Left ventricle myocardium inferior (tissue), 1 donor: ENCODE data around the gene SLC25A33. TPM values are rescaled to one million over a fixed set of nuclear protein-coding genes. Genes with fewer than 3 reads are reported as not detected.

Experiments
- DNase-seq: peaks from one replicate; pipeline ENCODE4 v3.0.0-alpha.2; 2020
- H3K27ac ChIP-seq: fragments of 200-600 bp; replicated peaks from 2 replicates; pipeline ENCODE4 v1.8.0; 2021
- H3K27me3 ChIP-seq: fragments of 200-600 bp; 2 replicates; pipeline ENCODE4 v1.8.0; 2021; ENCODE audit warnings: low read depth
- H3K36me3 ChIP-seq: fragments of 200-600 bp; 2 replicates; pipeline ENCODE4 v1.8.0; 2021
- H3K4me1 ChIP-seq: fragments of 200-600 bp; 2 replicates; pipeline ENCODE4 v1.8.0; 2021
- H3K4me3 ChIP-seq: fragments of 200-600 bp; 2 replicates; pipeline ENCODE4 v1.8.0; 2021; ENCODE audit warnings: mild to moderate bottlenecking, moderate library complexity
- H3K9me3 ChIP-seq: fragments of 200-600 bp; replicated peaks from 2 replicates; pipeline ENCODE4 v1.8.0; 2021
- CTCF ChIP-seq: fragments of 200-600 bp; IDR thresholded peaks from 2 replicates; pipeline ENCODE4 v1.8.0; 2021; ENCODE audit warnings: antibody characterized with exemption, mild to moderate bottlenecking, borderline replicate concordance
- intact Hi-C: fragments of 100-400 bp; cut with micrococcal nuclease; formaldehyde crosslinking; loops from one replicate; pipeline ENCODE4 v1.11.0; 2022
- total RNA-seq: library from RNA; stranded (reverse); fragmentation: NEBNext Ultra II Directional; extraction: Animal tissue kit (Norgen Biotek cat#: 25700); gene quantifications from one replicate; pipeline ENCODE4 v1.2.1, GENCODE V29; 2021
- donor health status: DM: no; HTN: yes; CAD: no; lungs with severe emphysema.

The SLC25A33 gene
- total RNA-seq, 1 donor from 2014 or later, result 6.2 TPM

- peak overlapping the region; percentile 1 for H3K4me3 ChIP-seq
- H3K27me3 ChIP-seq, result no peaks in the 10 kb centered on the region
- no peaks in the 10 kb centered on the region for H3K9me3 ChIP-seq
- no peak for DNase-seq
- peak overlapping the region; percentile 49 for H3K27ac ChIP-seq
- no peak for TF ChIP-seq CTCF
- no peaks in the 10 kb centered on the region for H3K36me3 ChIP-seq
- intact Hi-C loops, result no loop called here
- peaks cover 49% of the 10 kb centered on the region for H3K4me1 ChIP-seq
These were observed 3.2 kb downstream of the SLC25A33 start for GRCh38 chr1:9542430-9542829.

GRCh38 chr1:9544926-9545325, 5.7 kb downstream of the SLC25A33 start:
- no peak overlapping the region for H3K27ac ChIP-seq
- peaks cover 58% of the 10 kb centered on the region for H3K4me1 ChIP-seq
- no peak for TF ChIP-seq CTCF
- no peaks in the 10 kb centered on the region for H3K36me3 ChIP-seq
- H3K4me3 ChIP-seq, result no peak overlapping the region
- DNase-seq, result no peak
- H3K27me3 ChIP-seq, result no peaks in the 10 kb centered on the region
- H3K9me3 ChIP-seq, result no peaks in the 10 kb centered on the region
- intact Hi-C loops, result no loop called here

GRCh38 chr1:9549955-9550546, 10.8 kb downstream of the SLC25A33 start:
- Histone ChIP-seq H3K9me3 (no peaks in the 10 kb centered on the region), H3K27ac (peak overlapping the region; percentile 45), H3K27me3 (no peaks in the 10 kb centered on the region), H3K4me3 (no peak overlapping the region), H3K36me3 (peaks cover 11% of the 10 kb centered on the region), H3K4me1 (peaks cover 58% of the 10 kb centered on the region)
- intact Hi-C loops, result no loop called here
- DNase-seq, result no peak
- TF ChIP-seq CTCF, result no peak

GRCh38 chr1:9551984-9552383, 12.7 kb downstream of the SLC25A33 start:
- H3K27me3 ChIP-seq, result no peaks in the 10 kb centered on the region
- H3K9me3 ChIP-seq, result no peaks in the 10 kb centered on the region
- TF ChIP-seq CTCF, result no peak
- peaks cover 64% of the 10 kb centered on the region for H3K4me1 ChIP-seq
- DNase-seq, result no peak
- peaks cover 22% of the 10 kb centered on the region for H3K36me3 ChIP-seq
- no peak overlapping the region for H3K4me3 ChIP-seq
- H3K27ac ChIP-seq, result peak overlapping the region; percentile 45
- intact Hi-C loops, result no loop called here

GRCh38 chr1:9553736-9554144, 14.5 kb downstream of the SLC25A33 start:
- Histone ChIP-seq H3K4me3 (no peak overlapping the region), H3K4me1 (peaks cover 70% of the 10 kb centered on the region), H3K9me3 (no peaks in the 10 kb centered on the region), H3K36me3 (peaks cover 22% of the 10 kb centered on the region), H3K27me3 (no peaks in the 10 kb centered on the region), H3K27ac (no peak overlapping the region)
- no peak for TF ChIP-seq CTCF
- DNase-seq, result no peak
- intact Hi-C loops, result no loop called here
